Activated naive CD4-positive, alpha-beta T cell treated with anti-CD3 and anti-CD28 coated beads, Interleukin-2, amount 10 ng/mL, durations not matched to agents 7 days and 5 days (primary cell): ENCODE measurements around the gene HIRA.

Experiments used
- CTCF ChIA-PET: fragments of 350-600 bp; sonication (Branson Sonifier 250); formaldehyde crosslinking; loops from one replicate; lab custom pipeline; 2021; ENCODE audit warnings: antibody characterized with exemption; lab: Charles Lee
- DNase-seq: peaks from one replicate; pipeline ENCODE4 v3.0.0-alpha.2; 2020
- H3K27ac Mint-ChIP-seq: one replicate; pipeline ENCODE4 v1.8.0; 2021; ENCODE audit warnings: mild to moderate bottlenecking, moderate library complexity, mixed read lengths
- H3K27me3 Mint-ChIP-seq: one replicate; pipeline ENCODE4 v1.8.0; 2021; ENCODE audit warnings: mild to moderate bottlenecking, mixed read lengths
- H3K36me3 Mint-ChIP-seq: one replicate; pipeline ENCODE4 v1.8.0; 2021; ENCODE audit warnings: mixed read lengths
- H3K4me1 Mint-ChIP-seq: one replicate; pipeline ENCODE4 v1.8.0; 2021; ENCODE audit warnings: mixed read lengths
- H3K4me3 Mint-ChIP-seq: one replicate; pipeline ENCODE4 v1.8.0; 2021; ENCODE audit warnings: mild to moderate bottlenecking, moderate library complexity, mixed read lengths
- H3K9me3 Mint-ChIP-seq: one replicate; pipeline ENCODE4 v1.8.0; 2021; ENCODE audit warnings: mixed read lengths

Gene HIRA

GRCh38 chr22:19404676-19405075 is 26.9 kb downstream of the HIRA start:
- H3K4me3 Mint-ChIP-seq, result no peak overlapping the region
- CTCF ChIA-PET, result no interaction called here
- no peaks in the 10 kb centered on the region for H3K9me3 Mint-ChIP-seq
- DNase-seq, result no peak
- peaks cover 58% of the 10 kb centered on the region for H3K36me3 Mint-ChIP-seq
- no peak overlapping the region for H3K27ac Mint-ChIP-seq
- no peaks in the 10 kb centered on the region for H3K27me3 Mint-ChIP-seq
- no peaks in the 10 kb centered on the region for H3K4me1 Mint-ChIP-seq

- no peak overlapping the region for H3K27ac Mint-ChIP-seq
- H3K27me3 Mint-ChIP-seq, result no peaks in the 10 kb centered on the region
- H3K4me1 Mint-ChIP-seq, result peaks cover 6% of the 10 kb centered on the region
- H3K4me3 Mint-ChIP-seq, result no peak overlapping the region
- no peaks in the 10 kb centered on the region for H3K9me3 Mint-ChIP-seq
- CTCF ChIA-PET, result no interaction called here
- H3K36me3 Mint-ChIP-seq, result peaks cover 57% of the 10 kb centered on the region
- DNase-seq, result no peak
These were observed 28.8 kb downstream of the HIRA start for GRCh38 chr22:19402642-19403191.

DNA sequence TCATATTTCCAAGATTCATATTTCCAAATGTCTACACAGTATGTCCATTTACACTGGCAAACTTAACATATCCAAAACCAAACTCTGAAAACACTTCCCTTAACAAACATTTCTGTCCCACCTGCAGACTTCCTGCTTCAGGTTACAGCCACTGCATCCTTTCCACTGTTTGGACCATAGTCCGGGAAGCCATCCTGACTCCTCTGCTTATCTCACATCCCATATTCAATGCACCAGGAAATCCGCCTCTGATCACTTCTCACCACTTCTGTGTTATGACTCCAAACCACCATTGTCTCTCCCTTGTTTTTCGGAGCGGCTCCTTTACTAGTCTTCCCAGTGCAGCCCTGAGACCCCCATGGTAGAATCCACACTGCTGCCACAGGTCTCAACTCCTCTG is 30.1 kb downstream of the HIRA start:
- Mint-ChIP-seq H3K27me3 (no peaks in the 10 kb centered on the region), H3K27ac (no peak overlapping the region), H3K9me3 (no peaks in the 10 kb centered on the region), H3K4me1 (peaks cover 6% of the 10 kb centered on the region), H3K36me3 (peaks cover 55% of the 10 kb centered on the region), H3K4me3 (no peak overlapping the region)
- CTCF ChIA-PET, result no interaction called here
- DNase-seq, result no peak

DNA sequence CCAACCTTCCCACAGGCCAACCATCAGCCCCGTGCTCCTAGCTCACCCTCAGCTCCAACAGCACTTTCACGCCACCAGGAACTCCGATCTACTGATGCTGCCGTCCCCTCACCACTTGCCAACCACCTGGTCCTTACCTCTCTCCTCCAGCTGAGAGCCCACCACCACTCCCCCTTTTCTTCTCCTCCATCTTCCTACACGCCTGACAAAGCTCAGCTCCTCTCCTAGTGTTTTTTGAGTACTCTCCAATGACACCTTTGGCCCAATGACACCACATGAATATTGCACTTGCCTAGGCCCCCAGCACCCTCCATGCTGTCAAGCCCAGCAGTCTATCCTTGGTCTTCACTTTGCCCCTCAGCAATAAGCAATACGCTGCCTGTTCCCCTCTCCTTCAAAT is 30.7 kb downstream of the HIRA start:
- CTCF ChIA-PET, result no interaction called here
- DNase-seq, result no peak
- Mint-ChIP-seq H3K27me3 (no peaks in the 10 kb centered on the region), H3K4me3 (no peak overlapping the region), H3K36me3 (peaks cover 51% of the 10 kb centered on the region), H3K4me1 (peaks cover 6% of the 10 kb centered on the region), H3K9me3 (no peaks in the 10 kb centered on the region), H3K27ac (peak overlapping the region; percentile 26)

GRCh38 chr22:19398652-19399051 is 32.9 kb downstream of the HIRA start:
- Mint-ChIP-seq H3K27ac (no peak overlapping the region), H3K36me3 (peaks cover 44% of the 10 kb centered on the region), H3K27me3 (no peaks in the 10 kb centered on the region), H3K4me1 (peaks cover 6% of the 10 kb centered on the region), H3K9me3 (no peaks in the 10 kb centered on the region), H3K4me3 (no peak overlapping the region)
- no peak for DNase-seq
- CTCF ChIA-PET, result no interaction called here

GRCh38 chr22:19398206-19398605 is 33.3 kb downstream of the HIRA start:
- no peaks in the 10 kb centered on the region for H3K9me3 Mint-ChIP-seq
- H3K4me3 Mint-ChIP-seq, result no peak overlapping the region
- H3K4me1 Mint-ChIP-seq, result peaks cover 6% of the 10 kb centered on the region
- H3K36me3 Mint-ChIP-seq, result peaks cover 45% of the 10 kb centered on the region
- CTCF ChIA-PET, result no interaction called here
- DNase-seq, result no peak
- no peaks in the 10 kb centered on the region for H3K27me3 Mint-ChIP-seq
- H3K27ac Mint-ChIP-seq, result no peak overlapping the region

- CTCF ChIA-PET, result interaction anchor here (1.0 kb wide), 1 partner anchor 61 kb away, joined by 3 read pairs; no protein-coding TSS in a partner anchor
- Mint-ChIP-seq H3K4me1 (peaks cover 6% of the 10 kb centered on the region), H3K27me3 (no peaks in the 10 kb centered on the region), H3K4me3 (no peak overlapping the region), H3K9me3 (no peaks in the 10 kb centered on the region), H3K27ac (no peak overlapping the region), H3K36me3 (peaks cover 48% of the 10 kb centered on the region)
- DNase-seq, result no peak
These were observed 33.8 kb downstream of the HIRA start for GRCh38 chr22:19397734-19398104.

DNA sequence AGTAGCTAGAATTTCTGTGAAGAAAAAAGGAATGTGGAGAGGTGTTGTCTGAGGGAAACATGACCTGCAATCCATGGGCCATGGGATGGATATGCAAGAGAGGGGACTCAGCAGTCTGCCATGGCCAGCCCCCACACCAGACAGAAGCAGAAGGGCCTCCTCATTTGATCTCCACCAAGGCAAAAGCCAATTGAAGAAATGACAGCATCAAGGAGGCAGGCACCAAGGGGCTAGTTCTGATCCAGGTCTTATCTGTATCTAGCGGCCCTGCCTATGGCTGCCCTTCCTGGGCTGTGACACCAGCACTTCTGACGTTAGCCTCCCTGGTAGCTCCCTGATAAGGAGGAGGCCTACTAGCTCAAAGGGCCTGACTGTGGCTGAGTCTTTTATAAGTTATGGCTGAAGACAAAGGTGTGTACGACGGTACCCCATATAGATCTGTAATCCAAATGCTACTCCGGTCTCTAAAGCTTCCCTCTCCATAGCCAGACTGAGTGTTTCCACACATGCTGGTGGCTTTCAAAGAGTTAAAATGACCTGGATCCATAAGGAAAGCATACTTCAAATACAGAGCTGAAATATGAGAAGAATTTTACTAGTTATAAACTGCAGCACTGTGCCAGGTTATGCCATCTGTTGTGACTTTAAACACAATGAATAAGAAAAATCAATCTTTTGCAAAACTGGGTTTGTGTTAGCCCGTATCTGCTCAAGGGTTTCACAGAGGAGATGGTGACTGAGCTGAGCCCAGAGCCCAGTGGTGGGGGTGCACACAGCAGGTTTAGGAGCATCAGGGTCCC is 34.4 kb downstream of the HIRA start:
- CTCF ChIA-PET, result interaction anchor here (1.0 kb wide), 1 partner anchor 60 kb away, joined by 3 read pairs; no protein-coding TSS in a partner anchor
- no peaks in the 10 kb centered on the region for H3K9me3 Mint-ChIP-seq
- H3K36me3 Mint-ChIP-seq, result peaks cover 49% of the 10 kb centered on the region

DNA sequence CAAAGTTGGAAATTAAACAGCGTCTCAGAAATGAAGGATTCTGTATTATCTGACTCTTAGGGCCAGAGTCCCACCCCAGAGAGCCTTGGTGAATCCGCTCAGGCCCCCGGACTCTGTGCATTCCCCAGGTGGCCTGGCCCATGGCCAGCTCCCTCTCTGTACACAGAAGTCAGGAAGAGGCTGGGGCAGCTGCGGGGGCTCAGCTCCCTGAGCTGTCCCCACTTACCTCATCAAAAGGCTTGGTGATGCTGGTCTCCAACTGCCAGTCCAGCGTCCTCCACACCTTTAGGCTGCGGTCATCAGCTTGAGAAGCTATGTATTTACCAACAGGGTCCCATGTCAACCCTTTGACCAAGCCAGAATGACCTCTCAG is 35.0 kb downstream of the HIRA start:
- Mint-ChIP-seq H3K9me3 (no peaks in the 10 kb centered on the region), H3K36me3 (peaks cover 47% of the 10 kb centered on the region), H3K4me3 (no peak overlapping the region), H3K27ac (no peak overlapping the region), H3K4me1 (peaks cover 6% of the 10 kb centered on the region), H3K27me3 (no peaks in the 10 kb centered on the region)
- CTCF ChIA-PET, result no interaction called here
- no peak for DNase-seq

More for the DNA sequence above, 34.4 kb downstream of the HIRA start:
- no peaks in the 10 kb centered on the region for H3K27me3 Mint-ChIP-seq
- peaks cover 6% of the 10 kb centered on the region for H3K4me1 Mint-ChIP-seq
- H3K4me3 Mint-ChIP-seq, result no peak overlapping the region
- no peak overlapping the region for H3K27ac Mint-ChIP-seq
- no peak for DNase-seq

DNA sequence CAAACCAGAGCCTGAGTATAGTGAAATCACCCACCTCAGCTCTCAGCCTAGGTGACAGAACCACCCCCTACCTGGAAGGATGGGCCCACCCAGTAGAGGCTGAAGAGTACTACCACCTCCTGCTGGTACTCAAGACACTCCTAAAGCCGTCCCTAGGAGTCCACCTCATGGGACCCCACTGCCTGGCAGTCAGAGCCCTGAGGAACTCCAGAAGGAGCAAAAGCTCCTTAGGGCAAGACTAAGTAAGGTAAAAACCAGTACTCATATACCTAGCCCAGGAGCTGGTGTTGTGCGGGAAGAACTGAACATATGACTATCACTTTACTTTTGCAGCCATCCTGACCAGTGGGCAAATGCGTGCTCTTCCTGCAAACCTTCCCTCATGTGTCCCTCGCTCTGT is 36.3 kb downstream of the HIRA start:
- DNase-seq, result no peak
- no peak overlapping the region for H3K4me3 Mint-ChIP-seq
- no peaks in the 10 kb centered on the region for H3K27me3 Mint-ChIP-seq
- H3K27ac Mint-ChIP-seq, result no peak overlapping the region
- H3K4me1 Mint-ChIP-seq, result peaks cover 6% of the 10 kb centered on the region
- no peaks in the 10 kb centered on the region for H3K9me3 Mint-ChIP-seq
- CTCF ChIA-PET, result no interaction called here
- H3K36me3 Mint-ChIP-seq, result peaks cover 39% of the 10 kb centered on the region

GRCh38 chr22:19394274-19395050 is 37.1 kb downstream of the HIRA start:
- DNase-seq, result no peak
- Mint-ChIP-seq H3K27me3 (no peaks in the 10 kb centered on the region), H3K4me1 (peaks cover 6% of the 10 kb centered on the region), H3K36me3 (peaks cover 42% of the 10 kb centered on the region), H3K4me3 (no peak overlapping the region), H3K9me3 (no peaks in the 10 kb centered on the region), H3K27ac (no peak overlapping the region)
- CTCF ChIA-PET, result no interaction called here

DNA sequence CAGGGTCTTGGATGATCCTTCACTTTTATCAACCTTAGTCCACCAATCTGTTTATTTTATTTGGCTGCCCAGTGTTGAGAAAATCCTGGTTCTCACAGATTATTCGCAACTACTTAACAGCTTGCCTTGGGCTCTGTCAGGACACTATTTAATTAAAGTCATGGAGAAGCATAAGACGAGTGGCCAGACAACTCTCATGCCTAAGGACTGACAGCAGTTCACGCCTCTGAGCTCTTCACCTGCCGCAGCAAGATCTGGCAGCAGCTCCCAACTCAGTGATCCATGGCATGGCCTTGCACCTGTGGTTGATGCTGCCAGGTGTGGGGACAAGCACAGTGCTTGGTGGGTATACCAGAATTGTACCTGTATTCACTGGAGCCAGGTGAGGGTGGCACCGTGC is 37.8 kb downstream of the HIRA start:
- CTCF ChIA-PET, result interaction anchor here (1.0 kb wide), 1 partner anchor 17 kb away, joined by 3 read pairs; no protein-coding TSS in a partner anchor

GRCh38 chr22:19387575-19387974 is 44.0 kb downstream of the HIRA start:
- Mint-ChIP-seq H3K27ac (no peak overlapping the region), H3K27me3 (no peaks in the 10 kb centered on the region), H3K4me3 (no peak overlapping the region), H3K36me3 (peaks cover 49% of the 10 kb centered on the region), H3K9me3 (no peaks in the 10 kb centered on the region), H3K4me1 (no peaks in the 10 kb centered on the region)
- CTCF ChIA-PET, result no interaction called here
- DNase-seq, result no peak

More for the DNA sequence above, 37.8 kb downstream of the HIRA start:
- H3K36me3 Mint-ChIP-seq, result peaks cover 42% of the 10 kb centered on the region
- no peak for DNase-seq
- no peak overlapping the region for H3K27ac Mint-ChIP-seq
- H3K9me3 Mint-ChIP-seq, result no peaks in the 10 kb centered on the region
- H3K27me3 Mint-ChIP-seq, result no peaks in the 10 kb centered on the region
- H3K4me1 Mint-ChIP-seq, result peaks cover 6% of the 10 kb centered on the region
- H3K4me3 Mint-ChIP-seq, result no peak overlapping the region

- Mint-ChIP-seq H3K36me3 (peaks cover 51% of the 10 kb centered on the region), H3K9me3 (no peaks in the 10 kb centered on the region), H3K4me3 (no peak overlapping the region), H3K4me1 (no peaks in the 10 kb centered on the region), H3K27ac (no peak overlapping the region), H3K27me3 (no peaks in the 10 kb centered on the region)
- CTCF ChIA-PET, result no interaction called here
- no peak for DNase-seq
These were observed 44.5 kb downstream of the HIRA start for GRCh38 chr22:19387038-19387437.
